GM19372 (cell line): Measurements from ENCODE around the gene ARL6IP1.
A peak's percentile ranks its signal among the peaks of the same experiment; 100 is the strongest.
"Not testable (repeated sequence)": the region's sequence is repeated elsewhere in the genome, so short reads cannot be mapped to it uniquely, and the experiment has no call there.

ENCODE experiments used
- ATAC-seq: cut with Tn5 transposase; IDR thresholded peaks from one replicate; pipeline ENCODE4 v1.9.1; 2021; ENCODE audit warnings: mild to moderate bottlenecking, low read depth, moderate library complexity; ENCODE audit not compliant: unreplicated experiment

ARL6IP1 gene

DNA sequence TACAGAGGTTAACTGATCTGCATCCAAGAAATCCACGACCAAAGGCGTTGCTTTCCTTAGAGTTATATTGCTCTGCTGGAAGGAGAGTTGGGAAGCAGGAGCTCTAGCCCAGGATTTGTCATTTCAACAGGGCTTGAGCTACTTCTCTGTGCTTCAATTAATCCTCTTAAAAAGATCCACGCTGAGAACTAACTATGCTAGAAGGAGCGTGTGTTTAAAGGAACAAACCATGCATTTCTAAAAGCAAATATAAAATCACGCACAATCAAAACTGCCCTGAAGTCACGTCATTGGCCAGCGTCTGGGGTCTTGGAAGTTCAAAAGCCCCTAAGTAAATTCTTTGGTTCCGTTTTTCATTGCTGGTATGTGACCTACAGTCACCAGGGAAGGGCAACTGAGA is 1.1 kb downstream of the ARL6IP1 start:
- no peak for ATAC-seq

DNA sequence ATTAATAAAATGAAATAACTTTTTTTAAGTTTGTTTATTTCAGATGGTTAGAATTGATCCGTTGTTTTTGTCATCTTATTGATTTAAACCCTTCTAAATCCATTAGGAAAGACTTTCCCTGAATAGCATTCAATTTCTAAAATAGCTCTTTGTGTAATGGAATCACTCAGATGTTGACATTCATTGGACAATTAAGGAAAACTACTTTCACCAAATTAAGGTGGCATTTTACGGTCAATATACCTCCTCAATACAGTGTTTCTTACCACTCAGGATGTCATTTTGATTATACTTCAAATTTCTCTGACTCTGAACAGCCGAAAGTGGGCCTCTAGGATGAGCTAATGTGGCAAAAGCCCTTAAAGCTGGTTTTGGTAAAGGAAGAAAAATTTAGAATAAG is 1.8 kb downstream of the ARL6IP1 start:
- no peak for ATAC-seq

DNA sequence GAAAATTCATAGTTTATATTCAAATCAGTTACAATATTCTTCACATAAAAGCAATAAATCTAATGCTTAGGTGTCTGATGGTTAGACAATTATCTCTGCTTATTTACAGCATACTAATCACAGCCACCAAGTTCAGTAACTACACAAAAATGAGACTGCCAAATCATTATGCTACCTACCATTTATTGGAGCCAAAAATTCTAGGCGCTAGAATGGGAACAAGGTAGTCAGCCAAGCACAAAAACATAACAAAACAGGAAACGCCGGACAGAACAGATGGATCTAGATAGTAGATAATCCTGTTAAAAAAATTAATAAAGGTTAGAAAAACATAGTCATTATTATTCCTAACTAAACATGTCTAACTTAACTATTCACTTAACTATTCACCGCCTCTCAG is 3.6 kb downstream of the ARL6IP1 start:
- ATAC-seq: no peak

DNA sequence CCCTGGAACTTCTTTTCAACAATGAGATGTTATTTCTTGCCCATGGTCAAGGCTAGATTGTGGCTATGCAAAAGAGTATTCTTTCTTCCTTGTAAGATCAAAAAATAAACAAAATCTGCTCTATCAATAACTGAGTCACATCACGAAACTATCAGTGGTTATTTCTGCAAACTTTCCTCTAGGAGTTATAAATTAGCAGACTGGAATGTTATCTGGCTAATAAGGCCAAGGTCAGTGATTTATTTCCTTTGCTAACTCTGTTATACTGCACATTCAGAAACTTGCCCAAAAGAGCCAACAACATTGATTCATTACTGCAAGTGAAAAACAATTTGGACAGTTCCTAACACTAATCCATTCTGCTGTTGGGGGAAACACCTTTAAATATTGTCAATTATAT is 5.0 kb downstream of the ARL6IP1 start:
- no peak for ATAC-seq

DNA sequence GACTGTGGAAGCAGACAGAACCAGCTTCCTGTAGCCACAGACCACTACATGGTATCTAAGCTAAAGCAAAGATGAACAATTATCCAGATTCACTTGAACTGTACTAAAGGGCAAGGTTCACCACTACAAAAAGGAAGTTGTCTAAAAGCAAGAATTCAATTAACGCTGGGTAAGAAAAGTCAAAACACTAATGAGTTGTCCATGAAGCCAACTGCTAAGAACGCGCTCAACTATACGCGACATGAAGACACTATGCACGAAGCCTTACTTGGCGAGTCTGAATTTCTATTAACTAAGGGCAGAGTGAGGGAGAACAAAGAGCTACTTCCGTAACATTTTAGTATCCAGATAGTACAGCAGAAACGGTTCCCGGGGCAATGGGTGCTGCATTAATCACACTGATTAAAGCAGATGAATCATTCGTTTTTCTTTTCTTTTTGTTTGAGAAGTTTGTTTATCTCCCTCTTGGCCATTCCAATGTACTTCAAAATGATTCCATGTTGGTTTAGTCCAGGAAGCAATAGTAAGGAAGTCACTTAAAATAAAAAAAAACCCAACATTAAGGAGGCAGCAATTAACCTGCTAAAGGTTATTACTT is 8.4 kb downstream of the ARL6IP1 start:
- ATAC-seq: no peak

DNA sequence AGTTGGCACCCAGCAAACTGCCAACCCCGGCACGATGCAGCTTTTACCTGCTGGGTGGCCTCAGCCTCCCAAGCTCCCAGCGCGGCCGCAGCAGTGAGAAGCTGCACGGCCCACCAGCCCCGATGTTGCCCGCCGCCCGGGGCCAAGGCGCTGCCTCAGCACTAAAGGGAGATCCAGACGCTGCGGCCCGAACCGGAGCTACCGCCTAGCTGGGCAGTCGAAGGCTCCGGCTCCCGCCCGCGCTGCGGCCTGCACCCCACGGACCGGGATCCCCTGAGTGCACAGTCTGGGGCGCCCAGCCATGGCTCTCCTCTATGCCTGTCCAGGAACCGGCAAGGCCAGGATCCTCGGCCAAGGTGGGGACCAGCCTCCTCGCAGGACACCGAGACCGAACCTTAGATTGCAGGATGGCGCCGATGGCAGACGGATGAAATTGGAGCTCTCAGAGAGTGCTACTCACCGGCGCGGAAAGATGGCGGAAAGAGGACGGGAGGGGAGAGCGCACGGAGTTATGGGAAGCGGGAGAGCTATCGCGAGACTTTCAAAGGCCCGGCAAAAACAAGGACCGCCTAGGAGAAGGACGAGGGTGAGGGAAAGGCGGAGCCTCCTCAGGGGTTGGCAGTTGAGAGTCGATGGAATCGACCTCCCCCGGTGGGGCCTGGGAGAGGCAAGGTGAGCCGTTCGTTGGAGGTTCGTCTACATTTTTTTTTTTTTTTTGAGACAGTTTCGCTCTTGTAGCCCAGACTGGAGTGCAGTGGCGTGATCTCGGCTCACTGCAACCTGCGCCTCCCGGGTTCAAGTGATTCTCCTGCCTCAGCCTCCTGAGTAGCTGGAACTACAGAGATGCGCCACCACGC is 11.3 kb downstream of the ARL6IP1 start, which contains the start of gene RPS15A:
Gene RPS15A, minus strand, starts transcription at position 485 of the 857 bp plus-strand sequence. CDS start 1,221 bp downstream, outside the sequence.
- ATAC-seq: peak; percentile 85

DNA sequence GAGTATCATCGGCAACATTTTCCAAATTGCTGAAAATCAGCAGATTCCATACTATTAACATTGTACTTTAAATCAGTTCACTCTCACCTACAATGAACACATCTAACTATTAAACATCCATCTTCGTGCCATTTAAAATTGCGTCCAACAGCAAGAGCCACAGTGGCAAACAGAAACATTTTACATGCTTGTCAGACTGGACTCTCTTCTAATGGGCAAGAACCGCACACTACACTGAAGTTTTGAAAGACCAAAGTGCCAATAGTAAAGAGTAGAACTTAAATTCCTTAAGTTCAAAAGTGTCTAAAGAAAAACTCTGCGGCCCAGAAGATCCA is 11.9 kb downstream of the ARL6IP1 start:
- ATAC-seq: no peak

DNA sequence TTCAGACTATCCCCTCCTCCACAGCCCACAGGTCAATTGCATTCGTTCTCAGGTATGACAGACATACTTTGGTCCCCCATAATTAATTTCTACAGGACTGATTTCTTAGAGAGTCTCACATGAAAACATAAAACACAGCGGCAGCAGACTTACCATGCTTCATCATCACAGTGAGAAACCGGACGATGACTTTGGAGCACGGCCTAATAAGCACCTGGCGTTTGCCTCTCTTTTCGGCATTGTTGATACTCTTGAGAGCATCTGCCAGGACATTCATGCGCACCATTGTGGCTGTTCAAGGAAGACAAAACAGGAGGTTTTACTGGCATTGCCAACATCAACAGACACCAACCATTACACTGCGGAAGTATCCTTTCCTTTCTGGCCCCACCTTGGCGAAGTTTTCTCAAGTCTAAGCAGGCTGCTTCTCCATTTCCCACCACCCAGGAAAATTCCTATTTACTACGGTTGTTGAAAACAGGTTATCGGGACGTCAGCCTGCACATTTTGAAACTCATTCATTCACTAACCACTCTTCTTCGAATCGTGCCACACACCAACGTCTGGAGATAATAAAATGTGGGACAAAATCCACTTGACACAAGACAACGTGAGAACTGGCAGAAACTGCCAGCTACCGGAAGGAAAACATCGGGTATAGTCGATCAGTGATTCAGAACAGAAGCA is 12.4 kb downstream of the ARL6IP1 start:
- ATAC-seq: no peak

DNA sequence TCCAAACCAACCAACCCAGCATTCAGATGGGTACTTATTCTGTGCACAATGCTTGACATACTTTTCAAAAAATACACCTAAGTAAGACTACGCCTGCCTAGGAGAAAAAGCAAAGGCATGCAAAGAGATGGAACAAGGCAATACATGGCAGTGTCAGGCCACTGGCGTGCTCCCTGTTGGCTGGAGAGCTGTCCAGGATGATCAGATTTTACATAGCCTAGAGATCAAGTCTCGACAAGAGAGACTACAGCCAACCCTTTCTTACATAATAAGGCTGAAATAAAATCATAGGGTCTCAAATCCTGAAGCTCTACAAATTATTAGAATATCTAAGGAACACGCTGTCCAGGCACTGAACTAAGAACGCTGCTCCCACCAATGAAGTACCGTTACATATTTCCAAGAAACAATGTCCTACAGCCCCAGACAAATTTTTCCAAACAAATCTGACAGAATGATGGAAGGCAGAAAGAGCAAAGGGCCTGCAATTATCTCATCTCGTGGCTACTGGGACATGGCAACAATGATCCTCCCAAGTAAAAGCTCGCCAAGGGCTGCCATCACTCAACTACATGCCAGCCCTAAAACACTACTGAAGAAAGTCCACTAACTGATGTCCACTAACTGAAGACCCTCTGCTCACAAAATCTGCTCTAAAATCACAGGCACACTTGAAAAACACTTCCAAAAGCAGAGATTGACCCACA is 16.3 kb downstream of the ARL6IP1 start:
- no peak for ATAC-seq

DNA sequence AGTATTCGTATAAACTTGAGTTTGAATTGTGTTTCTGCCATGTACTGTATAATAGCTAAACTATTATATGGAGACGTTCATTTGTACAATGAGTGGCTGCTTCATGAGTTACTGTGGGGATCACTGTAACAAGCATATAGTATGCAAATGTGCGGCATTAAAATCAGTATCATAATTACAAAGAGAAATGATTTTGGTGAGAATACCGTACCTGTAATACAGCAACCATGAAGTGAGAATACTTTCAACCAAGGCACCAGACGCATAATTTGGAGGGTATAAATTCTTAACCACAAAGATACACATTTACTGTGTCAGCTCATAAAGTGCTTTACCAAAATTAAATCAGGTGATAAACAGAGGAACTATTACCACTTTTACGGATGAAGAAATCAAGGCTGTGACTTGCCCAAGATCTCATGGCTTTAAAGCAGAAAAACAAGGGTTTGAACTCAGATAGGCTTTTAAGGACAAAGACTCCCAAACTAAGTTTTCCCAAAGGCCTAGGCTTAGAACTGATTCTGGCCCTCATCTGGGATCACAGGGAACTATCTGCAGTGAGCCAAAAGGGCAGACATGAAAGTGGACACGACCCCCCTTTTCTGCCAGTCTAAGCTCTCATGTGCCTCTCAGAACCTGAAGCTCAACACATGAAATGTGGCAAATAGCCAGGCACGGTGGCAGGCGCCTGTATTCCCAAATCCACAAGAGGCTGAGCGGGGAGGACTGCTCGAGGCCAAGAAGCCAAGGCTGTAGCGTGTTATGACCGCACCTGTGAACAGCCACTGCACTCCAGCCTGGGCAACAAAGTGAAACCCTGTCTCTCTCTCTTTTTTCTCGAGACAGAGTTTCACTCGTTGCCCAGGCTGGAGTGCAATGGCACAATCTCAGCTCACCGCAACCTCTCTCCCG is 17.7 kb downstream of the ARL6IP1 start:
- no peak for ATAC-seq

DNA sequence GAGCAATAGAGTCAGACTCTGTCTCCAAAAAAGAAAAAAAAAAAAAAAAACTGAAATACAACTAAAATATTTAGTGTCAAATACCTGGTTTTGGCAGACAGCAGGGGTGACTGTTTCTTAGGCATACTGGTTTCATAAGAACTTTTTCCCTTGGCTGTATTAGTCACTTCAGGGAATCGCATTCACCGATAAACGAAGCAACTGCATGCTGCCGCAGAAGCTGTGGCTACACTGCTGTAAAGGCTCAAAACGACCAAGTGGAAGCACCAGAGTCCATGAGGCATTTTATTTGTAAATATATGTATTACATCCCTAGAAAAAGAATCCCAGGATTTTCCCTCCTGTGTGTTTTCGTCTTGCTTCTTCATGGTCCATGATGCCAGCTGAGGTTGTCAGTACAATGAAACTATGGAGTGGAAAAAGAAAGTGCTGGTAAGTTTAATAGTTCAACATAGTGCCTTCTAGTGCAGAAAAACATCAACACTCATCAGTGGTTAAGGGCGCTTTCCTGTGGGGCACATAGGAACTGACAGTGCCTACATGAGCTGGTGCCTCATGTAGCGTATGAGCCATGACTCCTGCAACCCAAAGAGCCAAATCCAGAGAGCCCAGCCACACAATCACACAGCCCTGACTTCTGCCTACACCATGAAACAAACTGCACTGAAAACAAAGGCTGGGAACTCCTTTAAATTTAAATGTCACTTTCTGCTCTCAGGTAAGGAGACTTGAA is 18.5 kb downstream of the ARL6IP1 start:
- no peak for ATAC-seq

DNA sequence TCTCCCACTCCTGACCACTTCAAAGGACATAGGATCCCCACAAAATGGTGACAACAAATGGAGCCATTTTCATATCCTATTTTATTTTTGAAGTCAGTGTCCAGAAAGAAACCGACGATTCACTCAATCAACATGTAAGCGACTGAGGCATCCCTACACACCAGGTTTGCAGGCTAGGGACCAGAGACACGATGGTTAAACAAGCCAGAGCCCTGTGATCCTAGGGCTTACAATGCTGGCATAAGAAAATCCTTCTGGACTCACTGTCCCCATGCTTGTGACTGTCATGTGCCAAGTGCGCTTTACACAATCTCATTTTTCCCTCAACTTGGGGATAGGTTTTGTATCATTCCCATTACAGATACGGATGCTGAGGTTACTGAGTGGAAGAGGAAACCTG is 20.1 kb downstream of the ARL6IP1 start:
- not testable (repeated sequence) for ATAC-seq

DNA sequence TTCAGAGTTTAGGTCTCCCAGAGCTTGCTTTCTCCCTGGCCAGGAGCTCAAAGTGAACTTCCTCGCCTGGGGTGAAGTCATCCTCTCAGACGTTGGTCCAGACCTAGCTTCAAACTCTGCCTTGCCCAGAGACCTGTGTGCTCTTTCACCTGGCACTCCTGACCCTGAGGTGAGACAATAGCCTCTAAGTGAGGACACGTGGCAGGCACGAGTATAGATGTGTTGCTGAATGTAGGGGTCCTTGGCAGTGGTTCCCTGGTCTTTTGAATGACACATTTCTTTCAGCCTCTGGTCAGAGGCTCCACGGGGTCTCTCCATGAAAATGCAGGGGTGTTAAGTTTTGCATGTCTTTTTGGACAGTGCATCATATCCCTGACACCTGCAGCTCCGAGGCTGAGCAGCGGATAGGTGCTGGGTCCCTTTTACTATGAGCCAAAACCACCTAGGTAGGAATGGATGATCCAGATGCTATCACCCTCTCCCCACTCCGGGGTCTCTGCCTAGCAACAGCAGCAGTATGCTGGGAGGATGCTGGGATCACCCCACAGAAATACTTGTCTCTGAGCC is 20.8 kb downstream of the ARL6IP1 start:
- not testable (repeated sequence) for ATAC-seq

DNA sequence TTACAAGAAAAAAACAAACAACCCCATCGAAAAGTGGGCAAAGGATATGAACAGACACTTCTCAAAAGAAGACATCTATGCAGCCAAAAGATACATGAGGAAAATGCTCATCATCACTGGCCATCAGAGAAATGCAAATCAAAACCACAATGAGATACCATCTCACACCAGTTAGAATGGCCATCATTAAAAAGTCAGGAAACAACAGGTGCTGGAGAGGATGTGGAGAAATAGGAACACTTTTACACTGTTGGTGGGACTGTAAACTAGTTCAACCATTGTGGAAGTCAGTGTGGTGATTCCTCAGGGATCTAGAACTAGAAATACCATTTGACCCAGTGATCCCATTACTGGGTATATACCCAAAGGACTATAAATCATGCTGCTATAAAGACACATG is 23.7 kb downstream of the ARL6IP1 start:
- not testable (repeated sequence) for ATAC-seq

DNA sequence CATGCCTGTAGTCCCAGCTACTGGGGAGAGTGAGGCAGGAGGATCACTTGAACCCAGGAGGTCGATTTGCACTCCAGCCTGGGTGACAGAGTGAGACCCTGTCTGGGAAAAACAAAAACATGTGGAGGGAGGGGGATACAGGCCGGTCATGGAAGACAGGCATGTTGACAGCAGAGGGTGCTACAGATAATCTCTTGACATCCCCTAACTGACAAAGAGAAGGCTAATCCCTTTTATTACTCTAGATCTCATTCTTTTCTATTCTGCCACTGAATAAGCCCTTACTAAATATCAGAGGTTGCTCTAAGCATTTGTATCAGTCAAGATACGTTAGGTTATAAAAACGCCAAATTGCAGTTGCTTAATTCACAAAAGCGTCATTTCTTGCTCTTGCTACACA is 25.0 kb downstream of the ARL6IP1 start:
- ATAC-seq: not testable (repeated sequence)

DNA sequence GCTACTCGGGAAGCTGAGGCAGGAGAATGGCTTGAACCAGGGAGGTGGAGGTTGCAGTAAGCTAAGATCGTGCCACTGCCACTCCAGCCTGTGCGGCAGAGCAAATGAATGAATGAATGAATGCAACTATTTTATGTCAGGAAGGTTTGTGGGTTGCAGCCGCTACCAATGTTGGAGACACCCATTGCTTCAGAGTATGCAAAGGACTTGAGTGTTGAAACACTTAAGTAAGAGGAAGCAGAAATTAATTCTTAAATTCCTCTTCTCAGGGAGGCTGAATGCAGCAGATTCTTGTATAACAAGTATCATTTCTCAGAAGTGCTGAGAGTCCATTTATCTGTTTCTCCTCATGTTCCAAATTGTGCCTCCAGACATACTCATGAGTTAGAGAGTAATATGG is 26.7 kb downstream of the ARL6IP1 start:
- not testable (repeated sequence) for ATAC-seq

DNA sequence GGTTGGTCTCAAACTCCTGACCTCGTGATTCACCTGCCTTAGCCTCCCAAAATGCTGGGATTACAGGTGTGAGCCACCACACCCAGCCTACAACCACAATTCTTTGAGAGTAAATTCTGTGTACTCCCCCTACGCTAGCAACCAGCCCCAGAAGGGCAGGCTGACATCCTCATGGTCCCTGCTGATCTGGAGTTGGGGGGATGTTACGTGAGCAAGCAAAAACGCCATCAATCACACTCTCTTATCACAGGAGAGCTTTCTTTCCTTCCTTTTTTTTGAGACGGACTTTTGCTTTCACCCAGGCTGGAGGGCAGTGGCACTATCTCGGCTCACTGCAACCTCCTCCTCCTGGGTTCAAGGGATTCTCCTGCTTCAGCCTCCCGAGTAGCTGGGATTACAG is 29.2 kb downstream of the ARL6IP1 start:
- ATAC-seq: not testable (repeated sequence)

DNA sequence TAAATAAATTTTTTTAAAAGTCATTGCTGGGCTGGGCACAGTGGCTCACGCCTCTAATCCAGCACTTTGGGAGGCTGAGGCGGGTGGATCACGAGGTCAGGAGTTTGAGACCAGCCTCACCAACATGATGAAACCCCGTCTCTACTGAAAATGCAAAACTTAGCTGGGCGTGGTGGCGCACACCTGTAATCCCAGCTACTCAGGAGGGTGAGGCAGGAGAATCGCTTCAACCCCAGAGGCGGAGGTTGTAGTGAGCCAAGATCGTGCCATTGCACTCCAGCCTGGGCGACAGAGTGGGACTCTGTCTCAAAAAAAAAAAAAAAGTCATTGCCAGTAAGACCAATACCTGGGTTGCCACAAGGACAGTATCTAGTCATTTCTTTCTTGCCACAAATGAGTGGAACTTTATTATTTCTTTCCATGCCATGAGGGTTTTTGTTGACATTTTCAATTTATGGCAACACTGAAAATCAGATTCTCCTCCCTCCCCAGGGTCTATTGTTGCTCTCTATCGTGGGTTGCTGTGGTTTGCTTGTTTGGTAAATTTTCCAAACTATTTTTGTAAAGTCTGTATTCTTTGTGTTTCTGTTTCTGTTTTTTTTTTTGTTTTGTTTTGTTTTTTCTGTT is 30.9 kb downstream of the ARL6IP1 start:
- ATAC-seq: not testable (repeated sequence)
